IMR-90 (cell line): ENCODE measurements around the gene DLGAP4. TPM values are rescaled to one million over a fixed set of nuclear protein-coding genes. Genes with fewer than 3 reads are reported as not detected.

Source experiments
- ATAC-seq: fragments of 200-7000 bp; cut with Tn5 transposase; 2 replicates; pipeline ENCODE4 v1.9.1; 2020; ENCODE audit warnings: low read depth, mild to moderate bottlenecking, moderate library complexity
- BruUV-seq: library from RNA; stranded (reverse); fragments of 400-500 nt; replicated peaks from 2 replicates; lab custom pipeline; 2021; lab: Mats Ljungman, UMichigan
- CTCF ChIA-PET: fragments of 300-600 bp; formaldehyde crosslinking; extraction: SDS; loops from one replicate; lab custom pipeline; 2021; ENCODE audit warnings: antibody characterized with exemption; lab: Yijun Ruan, JAX
- POLR2A ChIA-PET: fragments of 300-600 bp; sonication (Branson Sonifier 250); formaldehyde crosslinking; loops from one replicate; lab custom pipeline; 2022; ENCODE audit warnings: antibody characterized with exemption; ENCODE audit not compliant: unreplicated experiment; lab: Charles Lee
- DNase-seq: peaks from one replicate; pipeline ENCODE4 v3.0.0; 2013
- H2AFZ ChIP-seq: replicated peaks from 2 replicates; pipeline ENCODE3; 2013; ENCODE audit warnings: low read length, mild to moderate bottlenecking; ENCODE audit not compliant: poor library complexity
- H2AK5ac ChIP-seq: 2 replicates; pipeline ENCODE4 v1.6.1; 2013; ENCODE audit warnings: low read depth, low read length, inconsistent platforms
- H2AK9ac ChIP-seq: replicated peaks from 2 replicates; pipeline ENCODE3; 2013; ENCODE audit warnings: mild to moderate bottlenecking, low read depth, low read length, moderate library complexity; ENCODE audit not compliant: poor library complexity
- H2BK120ac ChIP-seq: 2 replicates; pipeline ENCODE4 v1.6.1; 2013; ENCODE audit warnings: low read depth, low read length, inconsistent platforms
- H2BK15ac ChIP-seq: 3 replicates; pipeline ENCODE4 v1.6.1; 2013; ENCODE audit warnings: low read depth, low read length, inconsistent platforms
- H2BK20ac ChIP-seq: 2 replicates; pipeline ENCODE4 v1.6.1; 2013; ENCODE audit warnings: low read depth, mild to moderate bottlenecking, inconsistent platforms, low read length, moderate library complexity
- H2BK5ac ChIP-seq: 2 replicates; pipeline ENCODE4 v1.6.1; 2013; ENCODE audit warnings: mild to moderate bottlenecking, low read depth, low read length, inconsistent platforms; ENCODE audit not compliant: poor library complexity, severe bottlenecking
- H3K14ac ChIP-seq: replicated peaks from 2 replicates; pipeline ENCODE4 v1.6.1; 2013; ENCODE audit warnings: low read depth, low read length, inconsistent platforms
- H3K18ac ChIP-seq: 2 replicates; pipeline ENCODE4 v1.6.1; 2013; ENCODE audit warnings: low read depth, low read length, control low read depth
- H3K23ac ChIP-seq: 2 replicates; pipeline ENCODE4 v1.6.1; 2013; ENCODE audit warnings: low read depth, low read length, inconsistent platforms
- H3K27ac ChIP-seq: 2 replicates; pipeline ENCODE4 v1.5.1; 2013; ENCODE audit warnings: mild to moderate bottlenecking, control low read depth, low read length; ENCODE audit not compliant: insufficient read depth
- H3K27me3 ChIP-seq: 2 replicates; pipeline ENCODE4 v1.6.1; 2013; ENCODE audit warnings: low read length; ENCODE audit not compliant: control insufficient read depth, insufficient read depth
- H3K36me3 ChIP-seq: 2 replicates; pipeline ENCODE4 v1.6.1; 2013; ENCODE audit warnings: low read length, mixed read lengths; ENCODE audit not compliant: control insufficient read depth, insufficient read depth
- H3K4ac ChIP-seq: 2 replicates; pipeline ENCODE4 v1.6.1; 2013; ENCODE audit warnings: low read depth, low read length, inconsistent platforms
- H3K4me1 ChIP-seq: 2 replicates; pipeline ENCODE4 v1.6.1; 2013; ENCODE audit warnings: low read length, mixed read lengths; ENCODE audit not compliant: control insufficient read depth, insufficient read depth
- H3K4me2 ChIP-seq: 2 replicates; pipeline ENCODE4 v1.6.1; 2013; ENCODE audit warnings: low read depth, mild to moderate bottlenecking, control low read depth, low read length, moderate library complexity
- H3K4me3 ChIP-seq: 2 replicates; pipeline ENCODE4 v1.5.1; 2013; ENCODE audit warnings: low read depth, mild to moderate bottlenecking, control low read depth, low read length, moderate library complexity; ENCODE audit not compliant: insufficient read depth
- H3K56ac ChIP-seq: 2 replicates; pipeline ENCODE4 v1.6.1; 2013; ENCODE audit warnings: low read length, inconsistent platforms; ENCODE audit not compliant: insufficient read depth; ENCODE audit errors: extremely low read depth
- H3K79me1 ChIP-seq, 2 experiments: 2 replicates each; pipeline ENCODE4 v1.6.1; 2013; ENCODE audit warnings: low read length in 2 of 2, inconsistent platforms in 1 of 2, low read depth in 1 of 2
- H3K9ac ChIP-seq: 2 replicates; pipeline ENCODE4 v1.6.1; 2013; ENCODE audit warnings: low read depth, low read length, control low read depth
- H3K9me1 ChIP-seq: 2 replicates; pipeline ENCODE4 v1.6.1; 2013; ENCODE audit warnings: low read length, inconsistent platforms; ENCODE audit not compliant: insufficient read depth
- H3K9me3 ChIP-seq: 2 replicates; pipeline ENCODE4 v1.6.1; 2013; ENCODE audit warnings: low read length; ENCODE audit not compliant: control insufficient read depth, insufficient read depth
- H4K20me1 ChIP-seq: 2 replicates; pipeline ENCODE4 v1.6.1; 2013; ENCODE audit warnings: low read length, inconsistent platforms; ENCODE audit not compliant: insufficient read depth
- H4K5ac ChIP-seq: 2 replicates; pipeline ENCODE4 v1.6.1; 2013; ENCODE audit warnings: mild to moderate bottlenecking, low read depth, low read length, control low read depth
- H4K8ac ChIP-seq, 2 experiments: 2 replicates each; pipeline ENCODE4 v1.6.1; 2013; ENCODE audit warnings: low read depth in 2 of 2, low read length in 2 of 2, control low read depth in 1 of 2, inconsistent platforms in 1 of 2
- H4K91ac ChIP-seq: 2 replicates; pipeline ENCODE4 v1.6.1; 2013; ENCODE audit warnings: low read depth, low read length, inconsistent platforms; ENCODE audit not compliant: insufficient read depth
- CEBPB ChIP-seq: IDR thresholded peaks from 2 replicates; pipeline ENCODE4 v1.6.1; 2012; ENCODE audit warnings: low read depth, low read length, improper control_type of control experiment
- CHD1 ChIP-seq: IDR thresholded peaks from 2 replicates; pipeline ENCODE4 v1.6.1; 2012; ENCODE audit warnings: low read depth, low read length, improper control_type of control experiment
- FOS ChIP-seq: fragments of 150-350 bp; IDR thresholded peaks from 2 replicates; pipeline ENCODE4 v1.6.1; 2016; ENCODE audit warnings: low read depth, low read length
- MAFK ChIP-seq: IDR thresholded peaks from 2 replicates; pipeline ENCODE4 v1.6.1; 2012; ENCODE audit warnings: low read depth, low read length, improper control_type of control experiment
- MXI1 ChIP-seq: IDR thresholded peaks from 2 replicates; pipeline ENCODE4 v1.6.1; 2012; ENCODE audit warnings: low read depth, mild to moderate bottlenecking, low read length, moderate library complexity, borderline replicate concordance
- NFE2L2 ChIP-seq: fragments of 150-350 bp; IDR thresholded peaks from 2 replicates; pipeline ENCODE4 v1.6.1; 2016; ENCODE audit warnings: low read depth, mild to moderate bottlenecking, low read length
- RFX5 ChIP-seq: IDR thresholded peaks from 2 replicates; pipeline ENCODE4 v1.8.0; 2012; ENCODE audit warnings: low read depth, mild to moderate bottlenecking, low read length, moderate library complexity
- WGBS, 2 experiments: methylation state at CpG; one replicate each; pipeline versions ENCODE4 v1.1.5 to v1.1.7; 2013; ENCODE audit warnings: missing lambda C conversion rate in 2 of 2; ENCODE audit not compliant: insufficient read length in 1 of 2; ENCODE audit errors: extremely low coverage in 2 of 2; 5-methylcytosine and 5-hydroxymethylcytosine counted together
- dilution Hi-C: fragments of 300-500 bp; cut with HindIII; formaldehyde crosslinking; loops from one replicate; pipeline ENCODE4 v1.14.3; 2018; ENCODE audit warnings: low sequenced_read_pairs; ENCODE audit not compliant: unreplicated experiment
- in situ Hi-C: fragments of 300-500 bp; cut with MboI; formaldehyde crosslinking; loops from 3 replicates; pipeline ENCODE4 v1.14.3; 2019; ENCODE audit warnings: low sequenced_read_pairs, inconsistent platforms, mixed read lengths
- intact Hi-C: fragments of 100-400 bp; cut with micrococcal nuclease; formaldehyde crosslinking; loops from 2 replicates; pipeline ENCODE4 v1.10.0; 2022
- polyA plus RNA-seq, 3 experiments: library from polyadenylated mRNA; depleted of rRNA; stranded (reverse); fragments of >200 nt; gene quantifications; 2 replicates each; pipeline ENCODE4 v1.2.3, GENCODE V29; 2012; ENCODE audit warnings: low replicate concordance in 1 of 3
- total RNA-seq: library from RNA; depleted of rRNA; stranded (reverse); fragments of >200 nt; gene quantifications from 2 replicates; pipeline ENCODE4 v1.2.3, GENCODE V29; 2012
- TF ChIP-seq, protein P1 (sequence below): fragments of 150-350 bp; IDR thresholded peaks from 2 replicates; pipeline ENCODE4 v1.6.1; 2017; ENCODE audit warnings: mild to moderate bottlenecking, antibody characterized with exemption, low read length, low read depth

The DLGAP4 gene
- total and polyA plus RNA-seq, 2 of the 4 experiments (the other 2 are of a cell fraction), result 32.3 to 73.2 TPM

- Histone ChIP-seq H2BK15ac (no peak overlapping the region), H3K56ac (no peak overlapping the region), H2AFZ (no peak overlapping the region), H2BK5ac (no peak overlapping the region), H3K36me3 (no peaks in the 10 kb centered on the region), H4K20me1 (no peaks in the 10 kb centered on the region), H3K23ac (no peak overlapping the region), H3K14ac (no peak overlapping the region), H3K18ac (no peak overlapping the region), H4K8ac (no peak overlapping the region), H2BK20ac (no peak overlapping the region), H3K27ac (no peak overlapping the region), H3K4me1 (no peaks in the 10 kb centered on the region), H2BK120ac (no peak overlapping the region), H4K5ac (no peak overlapping the region), H3K4me3 (no peak overlapping the region), H2AK5ac (no peak overlapping the region), H3K27me3 (peaks cover 44% of the 10 kb centered on the region), H3K4me2 (no peak overlapping the region), H3K4ac (no peak overlapping the region), H3K9me1 (no peaks in the 10 kb centered on the region; the same call in 1 of the 2 replicates), H4K91ac (no peak overlapping the region), H3K9ac (no peak overlapping the region), H2AK9ac (no peak overlapping the region), H3K79me1 (no peaks in the 10 kb centered on the region), H3K9me3 (peaks cover 3% of the 10 kb centered on the region; the same call in 1 of the 2 replicates)
- intact Hi-C loops, result no loop called here
- WGBS, 2 experiments, result 54% methylated on average over 5 of the region's 13 CpGs; no CpG with 5 or more reads in 1 of the 2 experiments
- DNase-seq (no peak), ATAC-seq (no peak)
- TF ChIP-seq NFE2L2 (no peak), FOS (no peak), MAFK (no peak), CEBPB (no peak), RFX5 (no peak), CHD1 (no peak), MXI1 (no peak)
- TF ChIP-seq, protein P1, sequence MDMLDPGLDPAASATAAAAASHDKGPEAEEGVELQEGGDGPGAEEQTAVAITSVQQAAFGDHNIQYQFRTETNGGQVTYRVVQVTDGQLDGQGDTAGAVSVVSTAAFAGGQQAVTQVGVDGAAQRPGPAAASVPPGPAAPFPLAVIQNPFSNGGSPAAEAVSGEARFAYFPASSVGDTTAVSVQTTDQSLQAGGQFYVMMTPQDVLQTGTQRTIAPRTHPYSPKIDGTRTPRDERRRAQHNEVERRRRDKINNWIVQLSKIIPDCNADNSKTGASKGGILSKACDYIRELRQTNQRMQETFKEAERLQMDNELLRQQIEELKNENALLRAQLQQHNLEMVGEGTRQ, result no peak
- no TSS peak for BruUV-seq
- POLR2A ChIA-PET, result no interaction called here
- dilution Hi-C loops, result no loop called here
- in situ Hi-C loops, result no loop called here
- CTCF ChIA-PET, result no interaction called here
Observed at GRCh38 chr20:36421641-36422040, 115.5 kb downstream of the DLGAP4 start.
